ENCODE data around the gene OASL. TPM values are rescaled to one million over a fixed set of nuclear protein-coding genes. Genes with fewer than 3 reads are reported as not detected.

OASL gene
- total and polyA plus RNA-seq, 2 of the 4 experiments (the other 2 are of a cell fraction): under 0.01 to 0.05 TPM

GRCh38 chr12:120999191-121000120 is 39.6 kb downstream of the OASL start:
- ATAC-seq (ENCODE audit: low read depth) (peak; percentile 58), DNase-seq (peak; percentile 62)
- no peak overlapping the region for H2BK20ac ChIP-seq (ENCODE audit: low read depth, low read length)
- H4K91ac ChIP-seq (ENCODE audit: insufficient read depth, low read depth, low read length): no peak overlapping the region
- H2BK5ac ChIP-seq (ENCODE audit: low read depth, low read length, poor library complexity, severe bottlenecking): no peak overlapping the region
- no peaks in the 10 kb centered on the region for H3K79me1 ChIP-seq (ENCODE audit: low read depth in 1 of 2, low read length in 2 of 2)
- H3K9ac ChIP-seq (ENCODE audit: low read depth, low read length): no peak overlapping the region
- no peaks in the 10 kb centered on the region for H4K20me1 ChIP-seq (ENCODE audit: insufficient read depth, low read length)
- 29% methylated on average over 8 of the region's 23 CpGs; no CpG with 5 or more reads in 1 of the 2 experiments for WGBS, 2 experiments (ENCODE audit: extremely low coverage in 2 of 2, insufficient read length in 1 of 2)
- no peak overlapping the region for H2BK15ac ChIP-seq (ENCODE audit: low read depth, low read length)
- H2BK120ac ChIP-seq (ENCODE audit: low read depth, low read length): no peak overlapping the region
- H2AK5ac ChIP-seq (ENCODE audit: low read depth, low read length): no peak overlapping the region
- TF ChIP-seq ELK1 (IDR thresholded peaks at IDR 0.05; ENCODE audit: borderline replicate concordance, low read depth, low read length) (no peak), RAD21 (IDR thresholded peaks at IDR 0.05; ENCODE audit: low read length) (no peak)
- in situ Hi-C loops (cut with MboI; ENCODE audit: low sequenced_read_pairs): no loop called here
- H3K23ac ChIP-seq (ENCODE audit: low read depth, low read length): no peak overlapping the region
- no peak overlapping the region for H4K8ac ChIP-seq (ENCODE audit: low read depth in 2 of 2, low read length in 2 of 2)
- peaks cover 11% of the 10 kb centered on the region for H3K36me3 ChIP-seq (ENCODE audit: control insufficient read depth, insufficient read depth, low read length)
- POLR2A ChIA-PET (ENCODE audit: unreplicated experiment): no interaction called here
- no peaks in the 10 kb centered on the region; the same call in 1 of the 2 replicates for H3K27me3 ChIP-seq (ENCODE audit: control insufficient read depth, insufficient read depth, low read length)
- H3K9me1 ChIP-seq (ENCODE audit: insufficient read depth, low read length): no peaks in the 10 kb centered on the region
- no peak overlapping the region for H3K4me2 ChIP-seq (ENCODE audit: low read depth, low read length)
- H3K4me1 ChIP-seq (ENCODE audit: control insufficient read depth, insufficient read depth, low read length): peaks cover 4% of the 10 kb centered on the region; the same call in 1 of the 2 replicates
- no peak overlapping the region for H3K27ac ChIP-seq (ENCODE audit: insufficient read depth, low read length)
- H3K14ac ChIP-seq (replicated peaks; ENCODE audit: low read depth, low read length): no peak overlapping the region
- H4K5ac ChIP-seq (ENCODE audit: low read depth, low read length): no peak overlapping the region
- CTCF ChIA-PET: no interaction called here
- H2AFZ ChIP-seq (replicated peaks; ENCODE audit: low read length, poor library complexity): no peak overlapping the region
- dilution Hi-C loops (cut with HindIII; ENCODE audit: low sequenced_read_pairs, unreplicated experiment): no loop called here
- H3K4me3 ChIP-seq (ENCODE audit: insufficient read depth, low read depth, low read length): no peak overlapping the region
- peak overlapping the region; percentile 29 for H2AK9ac ChIP-seq (replicated peaks; ENCODE audit: low read depth, low read length, poor library complexity)
- H3K4ac ChIP-seq (ENCODE audit: low read depth, low read length): no peak overlapping the region
- no peaks in the 10 kb centered on the region for H3K9me3 ChIP-seq (ENCODE audit: control insufficient read depth, insufficient read depth, low read length)
- H3K18ac ChIP-seq (ENCODE audit: low read depth, low read length): no peak overlapping the region
- intact Hi-C loops (cut with micrococcal nuclease): no loop called here
- BruUV-seq (replicated peaks): no TSS peak
- H3K56ac ChIP-seq (ENCODE audit: extremely low read depth, insufficient read depth, low read length): no peak overlapping the region

Measured in IMR-90 (cell line).